ENCODE measurements around the gene KRT76. TPM values are rescaled to one million over a fixed set of nuclear protein-coding genes. Genes with fewer than 3 reads are reported as not detected.

KRT76 gene
- total and polyA plus RNA-seq, 3 experiments from 2014 or later: not detected

- POLR2A ChIA-PET: no interaction called here
Observed at GRCh38 chr12:52802442-52802841, 25.3 kb upstream of the KRT76 start.

GRCh38 chr12:52801773-52802172 lies 24.6 kb upstream of the KRT76 start:
- no peaks in the 10 kb centered on the region for H3K9me3 ChIP-seq (ENCODE audit: low read length)
- no peak overlapping the region for H3K4me3 ChIP-seq (ENCODE audit: low read length)
- CTCF ChIA-PET: no interaction called here
- H3K27ac ChIP-seq (ENCODE audit: low read depth, low read length): no peak overlapping the region
- Mint-ChIP-seq H3K27me3 (peaks cover 4 to 6% of the 10 kb centered on the region in 2 donors), H3K4me1 (no peaks in the 10 kb centered on the region), H3K27ac (peak overlapping the region in 1 of 8 donors; percentile 35), H3K4me3 (no peak overlapping the region), H3K9me3 (no peaks in the 10 kb centered on the region), H3K36me3 (no peaks in the 10 kb centered on the region)
- POLR2A ChIA-PET: no interaction called here
- no peak for DNase-seq
- no peaks in the 10 kb centered on the region for H3K27me3 ChIP-seq (ENCODE audit: insufficient read depth, low read length, poor library complexity, severe bottlenecking)
- no peaks in the 10 kb centered on the region for H3K4me1 ChIP-seq (ENCODE audit: insufficient read depth, low read length)
- H3K36me3 ChIP-seq (ENCODE audit: insufficient read depth, low read length): no peaks in the 10 kb centered on the region

More at GRCh38 chr12:52802442-52802841, 25.3 kb upstream of the KRT76 start:
- CTCF ChIA-PET: no interaction called here
- no peaks in the 10 kb centered on the region for H3K27me3 ChIP-seq (ENCODE audit: insufficient read depth, low read length, poor library complexity, severe bottlenecking)
- no peaks in the 10 kb centered on the region for H3K4me1 ChIP-seq (ENCODE audit: insufficient read depth, low read length)
- Mint-ChIP-seq H3K36me3 (no peaks in the 10 kb centered on the region), H3K4me3 (no peak overlapping the region), H3K9me3 (no peaks in the 10 kb centered on the region), H3K27me3 (peaks cover 4 to 6% of the 10 kb centered on the region in 2 donors), H3K4me1 (no peaks in the 10 kb centered on the region), H3K27ac (no peak overlapping the region)
- H3K36me3 ChIP-seq (ENCODE audit: insufficient read depth, low read length): no peaks in the 10 kb centered on the region
- no peak overlapping the region for H3K27ac ChIP-seq (ENCODE audit: low read depth, low read length)
- DNase-seq: no peak
- no peak overlapping the region for H3K4me3 ChIP-seq (ENCODE audit: low read length)
- no peaks in the 10 kb centered on the region for H3K9me3 ChIP-seq (ENCODE audit: low read length)

GRCh38 chr12:52800259-52800917 lies 23.2 kb upstream of the KRT76 start:
- no peak overlapping the region for H3K4me3 Mint-ChIP-seq
- POLR2A ChIA-PET: no interaction called here

GRCh38 chr12:52799505-52800211 lies 22.5 kb upstream of the KRT76 start:
- H3K27ac ChIP-seq (ENCODE audit: low read depth, low read length): no peak overlapping the region
- no peak overlapping the region for H3K27ac Mint-ChIP-seq
- no peak for DNase-seq
- H3K27me3 Mint-ChIP-seq: peaks cover 2 to 3% of the 10 kb centered on the region in 2 donors
- H3K4me3 Mint-ChIP-seq: no peak overlapping the region
- POLR2A ChIA-PET: no interaction called here
- no peaks in the 10 kb centered on the region for H3K36me3 Mint-ChIP-seq
- H3K4me1 Mint-ChIP-seq: no peaks in the 10 kb centered on the region
- no peak overlapping the region for H3K4me3 ChIP-seq (ENCODE audit: low read length)
- no peaks in the 10 kb centered on the region for H3K36me3 ChIP-seq (ENCODE audit: insufficient read depth, low read length)
- no peaks in the 10 kb centered on the region for H3K9me3 Mint-ChIP-seq
- H3K27me3 ChIP-seq (ENCODE audit: insufficient read depth, low read length, poor library complexity, severe bottlenecking): no peaks in the 10 kb centered on the region
- no peaks in the 10 kb centered on the region for H3K4me1 ChIP-seq (ENCODE audit: insufficient read depth, low read length)
- H3K9me3 ChIP-seq (ENCODE audit: low read length): no peaks in the 10 kb centered on the region
- CTCF ChIA-PET: no interaction called here

More at GRCh38 chr12:52800259-52800917, 23.2 kb upstream of the KRT76 start:
- no peaks in the 10 kb centered on the region for H3K4me1 ChIP-seq (ENCODE audit: insufficient read depth, low read length)
- no peaks in the 10 kb centered on the region for H3K36me3 ChIP-seq (ENCODE audit: insufficient read depth, low read length)
- no peak overlapping the region for H3K27ac ChIP-seq (ENCODE audit: low read depth, low read length)
- H3K27me3 ChIP-seq (ENCODE audit: insufficient read depth, low read length, poor library complexity, severe bottlenecking): no peaks in the 10 kb centered on the region
- Mint-ChIP-seq H3K4me1 (no peaks in the 10 kb centered on the region), H3K36me3 (no peaks in the 10 kb centered on the region), H3K27me3 (peaks cover 2 to 4% of the 10 kb centered on the region in 2 donors), H3K9me3 (no peaks in the 10 kb centered on the region), H3K27ac (no peak overlapping the region)
- CTCF ChIA-PET: no interaction called here
- H3K4me3 ChIP-seq (ENCODE audit: low read length): no peak overlapping the region
- H3K9me3 ChIP-seq (ENCODE audit: low read length): no peaks in the 10 kb centered on the region
- DNase-seq: no peak

GRCh38 chr12:52798671-52799504 lies 21.7 kb upstream of the KRT76 start:
- Histone ChIP-seq H3K4me1 (ENCODE audit: insufficient read depth, low read length) (no peaks in the 10 kb centered on the region), H3K27me3 (ENCODE audit: insufficient read depth, low read length, poor library complexity, severe bottlenecking) (no peaks in the 10 kb centered on the region), H3K36me3 (ENCODE audit: insufficient read depth, low read length) (no peaks in the 10 kb centered on the region), H3K4me3 (ENCODE audit: low read length) (no peak overlapping the region), H3K27ac (ENCODE audit: low read depth, low read length) (no peak overlapping the region), H3K9me3 (ENCODE audit: low read length) (no peaks in the 10 kb centered on the region)
- no peak overlapping the region for H3K4me3 Mint-ChIP-seq
- no peak for DNase-seq
- ChIA-PET CTCF (no interaction called here), POLR2A (no interaction called here)
- peaks cover 5 to 7% of the 10 kb centered on the region in 2 donors for H3K27me3 Mint-ChIP-seq
- H3K36me3 Mint-ChIP-seq: no peaks in the 10 kb centered on the region
- H3K9me3 Mint-ChIP-seq: no peaks in the 10 kb centered on the region
- H3K27ac Mint-ChIP-seq: no peak overlapping the region
- no peaks in the 10 kb centered on the region for H3K4me1 Mint-ChIP-seq

GRCh38 chr12:52798003-52798670 lies 21.0 kb upstream of the KRT76 start:
- no peak overlapping the region for H3K27ac Mint-ChIP-seq
- no peaks in the 10 kb centered on the region for H3K36me3 ChIP-seq (ENCODE audit: insufficient read depth, low read length)
- no peak overlapping the region for H3K4me3 Mint-ChIP-seq
- H3K4me3 ChIP-seq (ENCODE audit: low read length): no peak overlapping the region
- H3K36me3 Mint-ChIP-seq: no peaks in the 10 kb centered on the region
- no peaks in the 10 kb centered on the region for H3K4me1 Mint-ChIP-seq
- no peaks in the 10 kb centered on the region for H3K9me3 ChIP-seq (ENCODE audit: low read length)
- POLR2A ChIA-PET: no interaction called here
- no peak for DNase-seq
- no peaks in the 10 kb centered on the region for H3K4me1 ChIP-seq (ENCODE audit: insufficient read depth, low read length)
- H3K27me3 Mint-ChIP-seq: peaks cover 5 to 15% of the 10 kb centered on the region in 2 donors
- no peaks in the 10 kb centered on the region for H3K27me3 ChIP-seq (ENCODE audit: insufficient read depth, low read length, poor library complexity, severe bottlenecking)
- H3K9me3 Mint-ChIP-seq: peaks cover 0 to 1% (median 0%) of the 10 kb centered on the region in 5 donors
- no peak overlapping the region for H3K27ac ChIP-seq (ENCODE audit: low read depth, low read length)
- CTCF ChIA-PET: no interaction called here

- POLR2A ChIA-PET: no interaction called here
- H3K27ac Mint-ChIP-seq: no peak overlapping the region
Observed at GRCh38 chr12:52797529-52797894, 20.4 kb upstream of the KRT76 start.

More at GRCh38 chr12:52797529-52797894, 20.4 kb upstream of the KRT76 start:
- peaks cover 0 to 2% (median 0%) of the 10 kb centered on the region in 3 donors for H3K36me3 Mint-ChIP-seq
- Histone ChIP-seq H3K27me3 (ENCODE audit: insufficient read depth, low read length, poor library complexity, severe bottlenecking) (no peaks in the 10 kb centered on the region), H3K4me1 (ENCODE audit: insufficient read depth, low read length) (no peaks in the 10 kb centered on the region), H3K27ac (ENCODE audit: low read depth, low read length) (no peak overlapping the region), H3K9me3 (ENCODE audit: low read length) (no peaks in the 10 kb centered on the region), H3K36me3 (ENCODE audit: insufficient read depth, low read length) (no peaks in the 10 kb centered on the region), H3K4me3 (ENCODE audit: low read length) (no peak overlapping the region)
- CTCF ChIA-PET: no interaction called here
- no peaks in the 10 kb centered on the region for H3K4me1 Mint-ChIP-seq
- DNase-seq: no peak
- peaks cover 5 to 17% of the 10 kb centered on the region in 2 donors for H3K27me3 Mint-ChIP-seq
- peaks cover 0 to 1% (median 0%) of the 10 kb centered on the region in 5 donors for H3K9me3 Mint-ChIP-seq
- no peak overlapping the region for H3K4me3 Mint-ChIP-seq
